ENCODE results near the gene SLC9A5. TPM values are rescaled to one million over a fixed set of nuclear protein-coding genes. Genes with fewer than 3 reads are reported as not detected.

SLC9A5 gene
- polyA plus RNA-seq, 1 donor, result 0.96 TPM

- Histone ChIP-seq H3K36me3 (ENCODE audit: control insufficient read depth, insufficient read depth, low read length) (no peaks in the 10 kb centered on the region), H3K4me3 (ENCODE audit: low read length) (no peak overlapping the region), H3K4me1 (ENCODE audit: control insufficient read depth, insufficient read depth, low read length) (no peaks in the 10 kb centered on the region), H3K27ac (ENCODE audit: low read length) (no peak overlapping the region), H3K27me3 (ENCODE audit: control insufficient read depth, insufficient read depth, low read length) (no peaks in the 10 kb centered on the region), H3K9me3 (ENCODE audit: control insufficient read depth, low read depth, low read length) (peaks cover 5% of the 10 kb centered on the region)
- no peak for DNase-seq
- whole genome bisulfite sequencing (ENCODE audit: insufficient coverage, low lambda C conversion rate), result 100% methylated on average over 1 of the region's 21 CpGs
These were observed 35.2 kb downstream of the SLC9A5 start for GRCh38 chr16:67283826-67284555.

- Histone ChIP-seq H3K27ac (ENCODE audit: low read length) (no peak overlapping the region), H3K27me3 (ENCODE audit: control insufficient read depth, insufficient read depth, low read length) (no peaks in the 10 kb centered on the region), H3K9me3 (ENCODE audit: control insufficient read depth, low read depth, low read length) (no peaks in the 10 kb centered on the region), H3K4me3 (ENCODE audit: low read length) (no peak overlapping the region), H3K36me3 (ENCODE audit: control insufficient read depth, insufficient read depth, low read length) (no peaks in the 10 kb centered on the region), H3K4me1 (ENCODE audit: control insufficient read depth, insufficient read depth, low read length) (no peaks in the 10 kb centered on the region)
- no peak for DNase-seq
- WGBS (ENCODE audit: insufficient coverage, low lambda C conversion rate), result no CpG with 5 or more reads among the region's 34 CpGs
These were observed 36.2 kb downstream of the SLC9A5 start for GRCh38 chr16:67284699-67285646.

- H3K27me3 ChIP-seq (ENCODE audit: control insufficient read depth, insufficient read depth, low read length), result no peaks in the 10 kb centered on the region
- WGBS (ENCODE audit: insufficient coverage, low lambda C conversion rate), result no CpG with 5 or more reads among the region's 28 CpGs
- H3K4me3 ChIP-seq (ENCODE audit: low read length), result no peak overlapping the region
- no peaks in the 10 kb centered on the region for H3K9me3 ChIP-seq (ENCODE audit: control insufficient read depth, low read depth, low read length)
- H3K27ac ChIP-seq (ENCODE audit: low read length), result no peak overlapping the region
- no peaks in the 10 kb centered on the region for H3K4me1 ChIP-seq (ENCODE audit: control insufficient read depth, insufficient read depth, low read length)
- no peaks in the 10 kb centered on the region for H3K36me3 ChIP-seq (ENCODE audit: control insufficient read depth, insufficient read depth, low read length)
- no peak for DNase-seq
These were observed 37.9 kb downstream of the SLC9A5 start for GRCh38 chr16:67286441-67287235.

GRCh38 chr16:67287960-67288359 is 39.2 kb downstream of the SLC9A5 start:
- Histone ChIP-seq H3K9me3 (ENCODE audit: control insufficient read depth, low read depth, low read length) (no peaks in the 10 kb centered on the region), H3K4me1 (ENCODE audit: control insufficient read depth, insufficient read depth, low read length) (no peaks in the 10 kb centered on the region), H3K27me3 (ENCODE audit: control insufficient read depth, insufficient read depth, low read length) (no peaks in the 10 kb centered on the region), H3K4me3 (ENCODE audit: low read length) (no peak overlapping the region), H3K27ac (ENCODE audit: low read length) (no peak overlapping the region), H3K36me3 (ENCODE audit: control insufficient read depth, insufficient read depth, low read length) (no peaks in the 10 kb centered on the region)
- WGBS (ENCODE audit: insufficient coverage, low lambda C conversion rate), result no CpG with 5 or more reads among the region's 14 CpGs
- DNase-seq, result no peak

- Histone ChIP-seq H3K4me3 (ENCODE audit: low read length) (no peak overlapping the region), H3K36me3 (ENCODE audit: control insufficient read depth, insufficient read depth, low read length) (no peaks in the 10 kb centered on the region), H3K9me3 (ENCODE audit: control insufficient read depth, low read depth, low read length) (no peaks in the 10 kb centered on the region), H3K27ac (ENCODE audit: low read length) (no peak overlapping the region), H3K4me1 (ENCODE audit: control insufficient read depth, insufficient read depth, low read length) (no peaks in the 10 kb centered on the region), H3K27me3 (ENCODE audit: control insufficient read depth, insufficient read depth, low read length) (no peaks in the 10 kb centered on the region)
- DNase-seq, result no peak
- WGBS (ENCODE audit: insufficient coverage, low lambda C conversion rate), result no CpG with 5 or more reads among the region's 7 CpGs
These were observed 42.7 kb downstream of the SLC9A5 start for GRCh38 chr16:67291461-67291860.

DNA sequence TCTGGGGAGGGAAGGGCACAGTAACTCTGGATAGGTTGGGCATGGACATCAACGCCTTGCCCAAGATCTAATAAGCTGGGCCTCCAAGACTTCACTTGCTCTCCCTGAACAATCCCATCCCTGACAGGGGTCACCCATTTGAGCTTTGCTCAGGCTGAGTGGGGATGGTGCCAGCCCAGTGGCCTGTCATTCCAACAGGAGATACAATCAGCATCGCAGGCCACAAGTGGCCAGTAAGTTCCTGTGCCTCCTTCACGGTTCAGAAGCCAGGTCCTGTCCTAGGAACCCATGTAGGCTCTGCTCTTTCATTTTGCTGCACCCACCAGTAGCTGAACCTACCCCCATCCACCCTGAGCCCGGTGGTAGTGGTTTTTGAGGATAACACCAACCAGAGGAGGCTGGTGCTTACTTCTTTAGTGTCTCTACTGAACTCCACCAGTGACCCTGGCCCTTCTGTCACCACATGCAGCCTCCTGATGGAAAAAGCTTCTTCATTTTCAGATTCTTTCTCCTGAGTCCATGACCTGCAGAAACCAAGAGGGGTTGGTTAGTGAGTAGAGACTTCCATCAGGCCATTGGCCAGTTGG is 45.5 kb downstream of the SLC9A5 start:
- Histone ChIP-seq H3K36me3 (ENCODE audit: control insufficient read depth, insufficient read depth, low read length) (no peaks in the 10 kb centered on the region), H3K27me3 (ENCODE audit: control insufficient read depth, insufficient read depth, low read length) (peaks cover 3% of the 10 kb centered on the region), H3K27ac (ENCODE audit: low read length) (no peak overlapping the region), H3K4me3 (ENCODE audit: low read length) (no peak overlapping the region), H3K4me1 (ENCODE audit: control insufficient read depth, insufficient read depth, low read length) (no peaks in the 10 kb centered on the region), H3K9me3 (ENCODE audit: control insufficient read depth, low read depth, low read length) (no peaks in the 10 kb centered on the region)
- DNase-seq, result no peak
- no CpG with 5 or more reads among the region's 4 CpGs for WGBS (ENCODE audit: insufficient coverage, low lambda C conversion rate)

GRCh38 chr16:67294938-67295361 is 46.2 kb downstream of the SLC9A5 start:
- no peaks in the 10 kb centered on the region for H3K36me3 ChIP-seq (ENCODE audit: control insufficient read depth, insufficient read depth, low read length)
- WGBS (ENCODE audit: insufficient coverage, low lambda C conversion rate), result no CpG with 5 or more reads among the region's 7 CpGs
- DNase-seq, result no peak
- no peak overlapping the region for H3K4me3 ChIP-seq (ENCODE audit: low read length)
- H3K27ac ChIP-seq (ENCODE audit: low read length), result no peak overlapping the region
- no peaks in the 10 kb centered on the region for H3K4me1 ChIP-seq (ENCODE audit: control insufficient read depth, insufficient read depth, low read length)
- peaks cover 3% of the 10 kb centered on the region for H3K27me3 ChIP-seq (ENCODE audit: control insufficient read depth, insufficient read depth, low read length)
- H3K9me3 ChIP-seq (ENCODE audit: control insufficient read depth, low read depth, low read length), result no peaks in the 10 kb centered on the region

DNA sequence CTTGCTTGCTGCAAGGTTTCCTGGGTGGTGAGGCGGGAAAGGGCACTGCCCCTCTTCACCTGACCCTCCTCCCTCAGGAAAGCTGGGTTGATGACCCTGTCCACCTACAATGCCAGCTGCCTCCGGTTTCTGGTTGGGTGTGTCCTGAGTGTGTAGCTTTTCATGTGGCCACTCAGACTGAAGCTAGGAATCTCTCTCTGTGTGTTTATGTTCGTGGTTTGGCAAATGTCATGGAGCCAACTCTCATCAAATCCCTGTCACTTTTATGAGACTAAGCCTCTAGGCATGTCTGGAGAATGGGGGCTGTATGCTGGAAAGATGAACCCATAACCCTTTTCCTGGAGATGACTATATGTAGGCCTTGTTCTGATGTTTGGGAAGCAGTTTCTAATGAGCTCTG is 47.6 kb downstream of the SLC9A5 start:
- Histone ChIP-seq H3K9me3 (ENCODE audit: control insufficient read depth, low read depth, low read length) (no peaks in the 10 kb centered on the region), H3K4me1 (ENCODE audit: control insufficient read depth, insufficient read depth, low read length) (no peaks in the 10 kb centered on the region), H3K27me3 (ENCODE audit: control insufficient read depth, insufficient read depth, low read length) (peaks cover 3% of the 10 kb centered on the region), H3K36me3 (ENCODE audit: control insufficient read depth, insufficient read depth, low read length) (no peaks in the 10 kb centered on the region), H3K4me3 (ENCODE audit: low read length) (no peak overlapping the region), H3K27ac (ENCODE audit: low read length) (no peak overlapping the region)
- no CpG with 5 or more reads among the region's 3 CpGs for WGBS (ENCODE audit: insufficient coverage, low lambda C conversion rate)
- DNase-seq, result no peak

DNA sequence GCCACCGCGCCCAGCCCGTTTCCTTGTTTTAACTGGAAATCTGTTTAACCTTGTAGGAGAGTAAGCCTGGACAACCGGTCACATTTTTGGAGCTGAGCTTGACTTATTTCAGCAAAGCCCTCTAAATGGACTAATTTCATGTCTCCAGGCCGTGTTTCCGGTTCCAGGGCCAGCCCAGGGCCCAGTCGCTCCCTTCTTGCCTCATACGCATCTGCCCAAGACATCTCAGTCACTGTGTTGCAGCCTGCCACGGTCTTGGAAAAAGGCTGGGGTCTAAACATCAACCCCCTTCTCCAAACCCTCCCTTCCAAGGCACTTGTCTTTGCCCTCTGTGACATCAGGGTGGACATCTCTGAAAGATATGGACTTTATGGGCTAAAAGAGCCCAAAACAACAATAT is 49.5 kb downstream of the SLC9A5 start:
- Histone ChIP-seq H3K36me3 (ENCODE audit: control insufficient read depth, insufficient read depth, low read length) (no peaks in the 10 kb centered on the region), H3K27ac (ENCODE audit: low read length) (no peak overlapping the region), H3K4me1 (ENCODE audit: control insufficient read depth, insufficient read depth, low read length) (no peaks in the 10 kb centered on the region), H3K4me3 (ENCODE audit: low read length) (no peak overlapping the region), H3K9me3 (ENCODE audit: control insufficient read depth, low read depth, low read length) (no peaks in the 10 kb centered on the region), H3K27me3 (ENCODE audit: control insufficient read depth, insufficient read depth, low read length) (peaks cover 3% of the 10 kb centered on the region)
- DNase-seq, result no peak
- no CpG with 5 or more reads among the region's 9 CpGs for WGBS (ENCODE audit: insufficient coverage, low lambda C conversion rate)

DNA sequence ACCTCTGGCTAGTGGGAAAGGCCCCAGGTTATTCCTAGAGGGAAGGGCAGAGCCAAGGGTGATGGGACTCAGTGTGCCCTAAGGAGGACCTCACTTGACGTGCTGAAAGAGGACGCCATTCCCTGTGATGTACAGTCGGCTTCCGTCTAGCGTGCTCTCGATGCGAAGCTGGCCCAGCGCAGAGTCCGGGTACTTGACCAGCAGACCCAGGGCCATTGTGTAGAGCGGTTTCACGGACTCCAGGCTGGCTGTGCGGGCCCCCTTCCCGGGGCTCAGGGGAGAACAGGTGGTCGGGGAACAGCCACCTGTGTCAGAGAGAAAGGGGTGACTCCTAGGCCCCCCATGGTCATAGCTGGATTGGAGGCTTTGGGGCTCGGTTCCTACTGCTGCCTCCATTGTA is 50.5 kb downstream of the SLC9A5 start:
- Histone ChIP-seq H3K27me3 (ENCODE audit: control insufficient read depth, insufficient read depth, low read length) (peaks cover 3% of the 10 kb centered on the region), H3K27ac (ENCODE audit: low read length) (no peak overlapping the region), H3K36me3 (ENCODE audit: control insufficient read depth, insufficient read depth, low read length) (no peaks in the 10 kb centered on the region), H3K4me1 (ENCODE audit: control insufficient read depth, insufficient read depth, low read length) (no peaks in the 10 kb centered on the region), H3K4me3 (ENCODE audit: low read length) (no peak overlapping the region), H3K9me3 (ENCODE audit: control insufficient read depth, low read depth, low read length) (no peaks in the 10 kb centered on the region)
- no CpG with 5 or more reads among the region's 15 CpGs for WGBS (ENCODE audit: insufficient coverage, low lambda C conversion rate)
- no peak for DNase-seq

All from large intestine (tissue), 3 donors.